NCI-H1092 treated with DMSO at 0.1 percent for 48 hours (cell line): Measurements from ENCODE around the gene WRAP73.
"Not testable (repeated sequence)": the region's sequence is repeated elsewhere in the genome, so short reads cannot be mapped to it uniquely, and the experiment has no call there.

Experiments used
- DNase-seq: peaks from one replicate; lab custom pipeline; 2025; lab: John Stamatoyannopoulos, UW

Gene WRAP73

GRCh38 chr1:3597599-3597964, 52.3 kb downstream of the WRAP73 start:
- DNase-seq, result no peak

GRCh38 chr1:3596663-3597598, 53.0 kb downstream of the WRAP73 start:
- no peak for DNase-seq

GRCh38 chr1:3595949-3596348, 54.0 kb downstream of the WRAP73 start:
- DNase-seq, result no peak

GRCh38 chr1:3594706-3595377, 55.1 kb downstream of the WRAP73 start:
- no peak for DNase-seq

- no peak for DNase-seq
Measured at GRCh38 chr1:3593745-3594144, 56.2 kb downstream of the WRAP73 start.

GRCh38 chr1:3593334-3593733, 56.6 kb downstream of the WRAP73 start:
- no peak for DNase-seq

GRCh38 chr1:3590951-3591865, 58.7 kb downstream of the WRAP73 start:
- DNase-seq, result no peak

GRCh38 chr1:3590139-3590763, 59.7 kb downstream of the WRAP73 start:
- DNase-seq, result peak; percentile 37

- DNase-seq, result no peak
Measured at GRCh38 chr1:3588395-3588794, 61.5 kb downstream of the WRAP73 start.

- DNase-seq, result no peak
Measured at GRCh38 chr1:3586986-3587759, 62.7 kb downstream of the WRAP73 start.

GRCh38 chr1:3585940-3586568, 63.8 kb downstream of the WRAP73 start:
- no peak for DNase-seq

- DNase-seq, result not testable (repeated sequence)
Measured at GRCh38 chr1:3585353-3585868, 64.5 kb downstream of the WRAP73 start.

- DNase-seq, result no peak
Measured at GRCh38 chr1:3584915-3585314, 65.0 kb downstream of the WRAP73 start.

GRCh38 chr1:3583751-3584150, 66.2 kb downstream of the WRAP73 start:
- DNase-seq, result peak; percentile 9

- no peak for DNase-seq
Measured at GRCh38 chr1:3581296-3582036, 68.4 kb downstream of the WRAP73 start.
